Tibial nerve (tissue), 4 donors: ENCODE data around the gene P2RX5.

Source experiments
- CTCF ChIP-seq, 5 experiments: fragments of 200-600 bp in 3 of 5; fragments of 450-650 bp in 2 of 5; sonication (generic) in 3 of 5; IDR thresholded peaks; one replicate each; pipeline ENCODE4 v1.5.1; 2016 to 2019; ENCODE audit warnings: antibody characterized with exemption in 5 of 5, mild to moderate bottlenecking in 3 of 5, moderate library complexity in 2 of 5
- EP300 ChIP-seq, 2 donors: sonication (generic); formaldehyde crosslinking; IDR thresholded peaks; one replicate each; pipeline ENCODE4 v1.6.1; 2017; ENCODE audit warnings: antibody characterized with exemption in 2 of 2, mild to moderate bottlenecking in 1 of 2
- POLR2A ChIP-seq, 2 donors: fragments of 450-650 bp; IDR thresholded peaks; one replicate each; pipeline ENCODE4 v1.6.1; 2017; ENCODE audit warnings: antibody characterized with exemption in 2 of 2, mild to moderate bottlenecking in 2 of 2, moderate library complexity in 2 of 2

DNA sequence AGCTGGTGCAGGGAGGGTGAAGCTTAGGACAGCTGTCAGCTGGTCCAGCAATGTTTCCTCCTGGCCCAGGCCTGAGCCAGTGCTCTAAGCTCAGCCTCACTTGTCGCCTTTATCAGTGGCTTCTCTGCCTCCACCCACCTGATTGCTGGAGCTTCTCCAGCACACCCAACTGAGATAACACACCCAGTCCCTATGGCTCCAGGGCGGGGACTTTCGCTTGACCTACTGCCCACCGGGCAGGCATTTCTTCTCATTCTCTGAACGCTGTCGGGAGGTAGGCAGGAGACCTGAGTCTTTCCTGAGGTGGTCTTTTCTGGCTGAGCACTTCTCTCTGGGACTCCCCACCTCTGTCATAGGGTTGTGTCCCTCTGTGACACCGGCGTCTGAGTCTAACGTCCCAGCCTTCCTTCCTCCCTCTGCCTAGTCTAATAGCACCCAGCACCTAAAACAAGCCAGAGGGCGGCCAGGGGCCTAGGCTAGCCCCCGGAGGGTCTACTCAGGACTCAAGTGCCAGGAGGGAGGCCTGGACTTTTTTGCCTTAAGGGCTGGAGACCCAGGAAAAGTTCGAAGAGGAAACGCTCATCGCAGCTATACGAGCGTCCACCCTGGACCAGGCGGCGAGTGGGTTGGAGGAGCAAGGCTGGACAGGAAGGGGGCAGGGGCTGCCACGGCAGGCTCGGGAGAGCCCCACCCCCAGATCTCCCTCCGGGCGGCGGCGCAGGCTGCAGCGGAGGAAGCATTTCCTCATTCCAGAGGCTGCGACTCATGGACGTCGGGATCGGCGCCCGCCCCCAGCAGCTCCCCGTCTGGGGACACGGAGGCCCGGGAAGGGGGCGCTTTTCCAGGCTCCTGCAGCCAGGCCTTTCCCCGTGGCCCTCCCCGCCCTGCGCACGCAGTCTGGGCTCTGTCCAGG, 28.3 kb downstream of the P2RX5 start:
- TF ChIP-seq POLR2A (IDR thresholded peaks at IDR 0.05) (no peak), CTCF (IDR thresholded peaks at IDR 0.05) (no peak), EP300 (IDR thresholded peaks at IDR 0.05) (no peak)
